Right renal pelvis (tissue), 4 donors: ENCODE measurements around the gene PRKD1. TPM values are rescaled to one million over a fixed set of nuclear protein-coding genes. Genes with fewer than 3 reads are reported as not detected.
"Not testable (repeated sequence)": the region's sequence is repeated elsewhere in the genome, so short reads cannot be mapped to it uniquely, and the experiment has no call there.

ENCODE experiments used
- DNase-seq, 4 donors: peaks; one replicate each; pipeline ENCODE4 v3.0.0-alpha.2; 2013; ENCODE audit warnings: low read depth in 4 of 4, low spot score in 3 of 4, missing footprints in 1 of 4
- polyA plus RNA-seq, 4 donors: library from polyadenylated mRNA; unstranded; fragments of 120-200 nt; gene quantifications; one replicate each; pipeline ENCODE4 v1.2.1, GENCODE V29; 2013; ENCODE audit not compliant: insufficient read length in 4 of 4

PRKD1 gene
- polyA plus RNA-seq, 4 donors = 29.6 to 33.4 (median 29.8) TPM

DNA sequence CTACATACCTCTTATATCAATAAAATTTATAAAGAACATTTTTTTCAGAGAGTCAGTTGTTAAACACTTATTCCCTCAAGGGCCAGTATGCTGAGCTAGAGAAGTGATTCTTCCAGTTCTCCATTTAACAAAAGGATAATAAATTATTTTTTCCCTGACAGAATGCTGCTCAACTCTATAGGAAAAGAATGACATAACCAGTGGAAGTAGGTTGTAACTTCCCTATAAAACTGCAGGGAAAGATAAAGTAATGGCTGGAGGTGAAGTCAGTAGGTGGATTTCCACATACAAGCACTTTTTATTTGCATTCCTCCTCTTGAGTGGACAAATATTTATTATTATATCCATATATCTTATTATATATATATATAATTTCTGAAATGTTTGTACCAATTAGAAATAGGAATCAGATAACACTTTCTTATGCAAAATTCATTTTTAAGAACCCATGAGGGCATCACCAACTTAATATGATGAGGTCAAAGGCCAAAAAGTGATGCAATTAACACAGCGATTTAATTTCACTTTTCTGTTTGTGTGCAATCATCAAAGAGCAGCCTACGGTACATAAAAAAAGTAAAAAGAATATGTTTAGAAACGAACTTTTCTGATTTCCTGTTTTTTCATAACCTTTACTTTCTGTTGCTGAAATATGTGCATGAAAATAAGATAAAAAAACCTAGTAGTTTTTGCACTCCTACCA, 175.3 kb downstream of the PRKD1 start:
- DNase-seq = no peak

GRCh38 chr14:29749829-29750228, 177.8 kb downstream of the PRKD1 start:
- no peak for DNase-seq

- no peak for DNase-seq
Observed at GRCh38 chr14:29749327-29749726, 178.3 kb downstream of the PRKD1 start.

- DNase-seq = no peak
Observed at GRCh38 chr14:29745863-29746262, 181.8 kb downstream of the PRKD1 start.

GRCh38 chr14:29743531-29743930, 184.1 kb downstream of the PRKD1 start:
- no peak for DNase-seq

- no peak for DNase-seq
Observed at GRCh38 chr14:29741909-29742401, 185.7 kb downstream of the PRKD1 start.

GRCh38 chr14:29740491-29740890, 187.2 kb downstream of the PRKD1 start:
- DNase-seq = no peak

DNA sequence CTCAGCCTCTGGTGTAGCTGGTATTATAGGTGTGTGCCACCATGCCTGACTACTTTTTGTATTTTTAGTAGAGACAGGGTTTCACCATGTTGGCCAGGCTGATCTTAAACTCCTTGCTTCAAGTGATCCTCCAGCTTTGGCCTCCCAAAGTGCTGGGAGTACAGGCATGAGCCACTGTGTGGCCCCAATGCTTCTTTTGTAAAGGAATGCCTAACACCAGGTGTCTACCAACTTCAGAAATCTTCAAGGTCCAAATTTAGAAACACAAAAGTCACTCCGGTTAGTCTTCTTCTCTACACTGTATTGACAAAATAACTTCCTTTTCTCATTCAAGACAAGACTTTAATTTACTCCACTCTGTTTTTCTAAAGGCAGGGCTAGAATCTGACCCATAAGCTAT, 188.7 kb downstream of the PRKD1 start:
- DNase-seq = no peak

GRCh38 chr14:29738056-29738455, 189.6 kb downstream of the PRKD1 start:
- no peak for DNase-seq

GRCh38 chr14:29735459-29735858, 192.2 kb downstream of the PRKD1 start:
- no peak for DNase-seq

DNA sequence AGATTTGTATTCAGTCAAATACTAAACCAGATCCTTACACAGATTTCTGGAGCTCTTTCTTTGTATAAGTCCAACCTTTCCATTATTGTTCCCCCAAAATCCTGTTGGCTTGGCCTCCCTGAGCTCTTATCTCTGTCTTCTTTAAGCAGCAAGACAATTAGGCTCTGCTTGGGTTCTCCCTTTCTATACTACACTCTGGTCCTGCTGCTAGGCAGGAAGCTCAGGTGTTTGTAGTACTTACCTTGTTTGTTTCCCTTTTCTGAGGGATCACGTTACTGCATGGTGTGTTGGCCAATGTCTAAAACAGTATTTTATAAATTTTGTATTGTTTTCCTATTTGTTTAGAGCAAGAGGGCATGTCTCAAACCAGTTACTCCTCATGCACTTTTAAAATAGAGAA, 192.9 kb downstream of the PRKD1 start:
- DNase-seq = no peak

DNA sequence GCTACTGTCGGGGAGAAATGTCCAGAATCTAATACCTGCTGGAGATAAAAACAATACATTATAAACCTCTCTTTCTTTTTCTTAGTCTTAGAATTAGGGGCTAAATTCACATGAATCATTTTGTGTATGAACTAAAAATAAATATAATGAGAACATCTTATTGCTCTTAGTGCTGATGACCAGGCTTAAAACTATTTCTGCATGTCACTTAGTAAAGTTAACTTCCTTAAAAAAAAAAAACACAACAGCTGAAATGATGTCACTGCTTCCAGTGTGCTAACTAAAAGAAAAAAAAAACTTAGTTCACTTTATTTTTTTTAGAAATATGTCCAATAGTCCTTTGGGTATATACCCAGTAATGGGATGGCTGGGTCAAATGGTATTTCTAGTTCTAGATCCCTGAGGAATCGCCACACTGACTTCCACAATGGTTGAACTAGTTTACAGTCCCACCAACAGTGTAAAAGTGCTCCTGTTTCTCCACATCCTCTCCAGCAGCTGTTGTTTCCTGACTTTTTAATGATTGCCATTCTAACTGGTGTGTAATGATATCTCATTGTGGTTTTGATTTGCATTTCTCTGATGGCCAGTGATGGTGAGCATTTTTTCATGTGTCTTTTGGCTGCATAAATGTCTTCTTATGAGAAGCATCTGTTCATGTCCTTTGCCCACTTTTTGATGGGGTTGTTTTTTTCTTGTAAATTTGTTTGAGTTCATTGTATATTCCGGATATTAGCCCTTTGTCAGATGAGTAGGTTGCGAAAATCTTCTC, 200.9 kb downstream of the PRKD1 start:
- not testable (repeated sequence) for DNase-seq

DNA sequence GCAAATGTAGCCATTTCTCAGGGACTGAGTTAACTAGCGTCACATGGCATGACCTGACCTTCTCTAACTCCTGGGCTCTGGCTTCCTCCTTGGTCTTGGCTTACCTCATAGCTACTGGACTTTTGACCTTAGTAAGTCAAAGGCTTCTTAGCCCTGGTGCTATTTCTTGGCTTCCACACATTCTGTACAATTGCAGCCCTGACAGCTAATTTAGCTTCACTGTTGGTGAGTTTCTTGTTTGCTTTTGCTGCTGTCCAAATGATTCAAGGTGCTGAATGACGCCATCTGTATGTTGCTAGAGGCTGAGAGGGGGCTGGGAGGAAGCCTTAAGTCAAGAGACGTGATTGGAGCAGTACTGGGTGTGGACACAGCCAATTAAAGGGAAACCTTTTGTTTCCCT, 202.7 kb downstream of the PRKD1 start:
- peak; percentile 21 to 33 (median 28) for DNase-seq

GRCh38 chr14:29722831-29723230, 204.8 kb downstream of the PRKD1 start:
- no peak for DNase-seq

- DNase-seq = no peak
Observed at GRCh38 chr14:29721586-29721985, 206.1 kb downstream of the PRKD1 start.

- DNase-seq = no peak
Observed at GRCh38 chr14:29717901-29718300, 209.7 kb downstream of the PRKD1 start.

DNA sequence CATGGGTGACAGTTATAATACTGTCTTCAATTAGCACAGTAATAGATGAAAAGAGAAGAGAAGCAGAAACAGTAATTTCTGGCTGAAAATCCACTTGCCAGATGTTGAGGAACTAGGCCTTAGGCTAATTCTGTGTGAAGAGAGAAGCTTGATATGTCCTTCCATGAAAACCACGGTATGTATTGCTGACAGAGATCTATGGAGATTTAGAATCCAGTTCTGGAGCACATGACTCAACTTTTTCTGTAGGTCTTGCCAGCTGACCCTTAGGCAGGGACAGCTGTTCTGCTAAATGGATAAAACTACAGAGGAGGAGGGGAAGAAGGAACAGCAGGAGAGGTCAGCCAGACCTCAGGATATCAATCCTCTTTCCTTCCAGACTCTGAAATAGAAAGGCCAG, 211.5 kb downstream of the PRKD1 start:
- no peak for DNase-seq

GRCh38 chr14:29712601-29713000, 215.0 kb downstream of the PRKD1 start:
- no peak for DNase-seq

DNA sequence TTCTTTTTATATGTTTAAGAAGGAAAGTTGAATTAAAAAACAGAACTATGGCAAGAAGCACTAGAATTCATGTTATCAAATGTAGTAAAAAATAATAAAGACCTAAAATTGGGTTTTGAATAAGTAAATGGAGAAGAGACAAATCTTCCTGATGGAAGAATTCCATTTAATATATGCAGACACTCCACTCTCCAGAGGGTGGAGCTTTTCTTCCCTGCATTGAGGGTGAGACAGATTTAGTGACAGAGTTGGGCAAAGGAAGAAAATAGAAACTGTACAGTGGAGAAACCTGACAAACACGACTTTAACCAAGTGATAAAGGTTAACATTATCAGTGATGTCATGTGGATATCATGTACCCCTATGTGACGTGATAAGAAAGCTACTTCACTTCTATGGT, 217.6 kb downstream of the PRKD1 start:
- no peak for DNase-seq

DNA sequence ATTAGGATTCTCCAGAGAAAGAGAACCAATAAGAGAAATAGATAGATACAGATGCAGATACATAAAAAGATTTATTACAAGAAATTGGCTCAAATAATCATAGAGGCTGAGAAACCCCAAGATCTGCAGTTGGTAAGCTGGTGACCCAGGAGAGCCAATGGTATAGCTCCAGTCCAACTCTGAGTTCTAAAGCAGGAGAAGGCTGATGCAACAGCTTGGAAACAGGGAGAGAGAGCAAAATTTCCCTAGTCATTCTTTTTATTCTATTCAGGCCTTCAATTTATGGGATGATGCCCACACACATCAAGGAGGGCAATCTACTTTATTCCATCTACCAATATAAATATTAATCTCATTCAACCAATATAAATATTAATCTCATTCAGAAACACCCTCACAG, 218.2 kb downstream of the PRKD1 start:
- DNase-seq = no peak

DNA sequence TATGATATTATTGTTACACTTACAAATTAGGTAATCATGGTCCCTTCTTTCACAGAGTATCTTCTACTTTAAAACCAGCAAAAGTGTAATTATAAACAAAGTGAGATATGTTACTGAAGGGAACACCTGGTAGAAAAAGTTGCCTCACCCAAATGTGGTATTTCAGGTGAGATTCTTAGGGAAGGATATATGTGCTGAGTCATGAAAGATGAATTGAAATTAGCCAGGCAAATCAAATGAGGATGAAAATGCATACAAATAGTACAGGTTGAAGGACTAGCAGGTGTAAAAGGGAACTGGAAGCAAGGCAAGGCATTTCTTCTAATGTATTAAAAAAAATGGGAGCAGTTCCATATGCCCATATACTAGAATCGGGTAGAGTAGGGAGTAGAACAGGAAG, 220.9 kb downstream of the PRKD1 start:
- DNase-seq = no peak

DNA sequence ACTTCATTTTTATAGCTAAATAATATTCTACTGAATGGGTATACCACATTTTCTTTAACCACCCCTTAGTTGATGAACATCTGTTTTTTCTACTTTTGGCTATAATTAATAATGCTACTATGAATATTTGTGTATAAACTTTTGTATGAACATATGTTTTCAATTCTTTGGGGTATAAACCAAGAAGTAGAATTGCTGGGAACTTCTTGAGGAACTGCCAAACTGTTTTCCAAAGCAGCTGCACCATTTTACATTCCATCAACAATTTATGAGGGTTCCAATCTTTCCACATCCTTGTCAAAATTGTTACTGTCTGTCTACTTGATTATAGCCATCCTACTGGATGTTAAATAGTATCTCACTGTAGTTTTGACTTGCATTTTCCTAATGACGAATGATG, 221.8 kb downstream of the PRKD1 start:
- no peak for DNase-seq
